Activated T-helper 2 cell treated with anti-CD3 and anti-CD28 coated beads, Interferon-gamma antibody, Interleukin-2, Interleukin-4, amounts not matched to agents 10 μg/mL and 5 μg/mL and 100 μg/mL, durations not matched to agents 14 hours and 24 hours and 36 hours (primary cell): ENCODE results near the gene DYNAP. TPM values are rescaled to one million over a fixed set of nuclear protein-coding genes. Genes with fewer than 3 reads are reported as not detected.

Experiments used
- DNase-seq: peaks from one replicate; pipeline ENCODE4 v3.0.0; 2021; ENCODE audit warnings: low spot score
- H3K27ac Mint-ChIP-seq: one replicate; pipeline ENCODE4 v1.8.0; 2021; ENCODE audit warnings: mixed read lengths
- H3K27me3 Mint-ChIP-seq: one replicate; pipeline ENCODE4 v1.8.0; 2021; ENCODE audit warnings: low read depth, mixed read lengths
- H3K36me3 Mint-ChIP-seq: one replicate; pipeline ENCODE4 v1.8.0; 2021; ENCODE audit warnings: low read depth, mixed read lengths
- H3K4me1 Mint-ChIP-seq: one replicate; pipeline ENCODE4 v1.8.0; 2021; ENCODE audit warnings: low read depth, mixed read lengths
- H3K4me3 Mint-ChIP-seq: one replicate; pipeline ENCODE4 v1.8.0; 2021; ENCODE audit warnings: low read depth, mild to moderate bottlenecking, moderate library complexity, mixed read lengths
- H3K9me3 Mint-ChIP-seq: one replicate; pipeline ENCODE4 v1.8.0; 2021; ENCODE audit warnings: mixed read lengths
- intact Hi-C: fragments of 100-400 bp; cut with micrococcal nuclease; formaldehyde crosslinking; loops from one replicate; pipeline ENCODE4 v1.15.1; 2023
- total RNA-seq: library from RNA; stranded (reverse); gene quantifications from 2 replicates; pipeline ENCODE4 v1.2.3, GENCODE V29; 2022

DYNAP gene
- total RNA-seq, 1 donor from 2014 or later = not detected

DNA sequence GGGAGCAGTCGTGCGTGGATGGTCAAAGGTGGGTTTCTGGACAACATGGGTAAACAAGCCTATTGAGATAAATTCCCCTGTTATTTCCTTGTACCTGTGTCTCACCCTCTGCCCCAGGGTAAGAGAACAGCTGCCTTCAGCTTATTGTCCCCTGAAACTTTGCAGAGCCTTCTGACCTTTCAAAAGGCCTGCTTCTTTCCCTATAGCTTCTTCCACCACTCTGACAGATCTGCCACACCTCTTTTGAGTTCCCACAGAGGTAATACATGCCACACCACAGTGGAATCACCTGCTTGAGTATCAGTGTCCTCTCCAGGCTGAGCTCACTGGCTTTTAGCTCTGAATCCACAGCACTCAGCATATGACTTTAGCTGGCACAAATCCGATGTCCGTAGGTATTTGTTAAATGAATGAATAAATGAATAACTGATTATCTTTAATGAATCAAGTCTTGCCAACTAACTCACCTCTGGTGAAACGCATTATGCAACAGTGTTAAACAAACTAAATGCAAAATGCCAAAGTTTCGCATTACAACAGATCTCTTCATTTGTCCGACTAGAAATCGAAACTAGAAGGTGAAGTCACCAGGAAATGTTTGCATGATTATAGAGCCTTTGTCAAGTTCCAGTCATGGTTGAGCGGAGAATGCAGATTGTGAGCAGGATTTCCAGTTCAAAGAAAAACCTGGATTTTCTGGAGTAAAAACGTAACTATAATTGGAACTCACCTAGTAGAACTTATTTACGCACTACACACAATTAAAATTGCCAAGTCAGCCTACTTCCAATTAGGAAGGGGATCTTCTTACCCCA lies 16.4 kb downstream of the DYNAP start:
- H3K27ac Mint-ChIP-seq = no peak overlapping the region
- no peak overlapping the region for H3K4me3 Mint-ChIP-seq
- no peaks in the 10 kb centered on the region for H3K9me3 Mint-ChIP-seq
- no peak for DNase-seq
- no peaks in the 10 kb centered on the region for H3K27me3 Mint-ChIP-seq
- intact Hi-C loops = no loop called here
- H3K36me3 Mint-ChIP-seq = no peaks in the 10 kb centered on the region
- peaks cover 2% of the 10 kb centered on the region for H3K4me1 Mint-ChIP-seq

DNA sequence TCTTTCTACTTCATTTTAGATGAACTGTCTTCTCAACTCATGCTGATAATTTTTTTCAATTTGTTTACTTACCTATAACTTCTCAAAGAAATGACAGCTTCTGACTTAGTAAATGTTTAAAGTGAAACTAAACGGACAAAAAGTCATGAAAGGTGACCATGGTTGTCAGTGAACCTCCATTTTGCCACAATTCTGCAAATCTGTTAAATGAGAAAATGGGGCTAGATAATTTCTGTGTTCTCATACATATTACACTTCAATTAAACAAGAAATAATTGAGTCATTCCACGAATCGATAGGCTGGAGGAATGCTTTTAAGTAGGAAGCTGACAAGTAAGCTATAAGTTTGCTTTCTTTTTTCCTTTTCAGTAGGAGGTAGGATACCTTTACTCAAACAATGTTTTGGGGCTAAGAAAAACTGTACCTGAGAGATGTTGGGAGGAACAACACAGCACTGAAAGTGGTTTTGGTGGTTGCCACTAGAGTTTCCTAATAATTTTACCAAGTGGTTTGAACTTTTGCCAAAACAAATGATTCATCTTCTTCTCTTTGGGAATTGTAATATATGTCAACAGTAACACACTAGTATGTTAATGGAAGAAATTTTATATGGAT lies 17.1 kb downstream of the DYNAP start:
- intact Hi-C loops = no loop called here
- H3K27ac Mint-ChIP-seq = no peak overlapping the region
- H3K4me1 Mint-ChIP-seq = peaks cover 2% of the 10 kb centered on the region
- no peaks in the 10 kb centered on the region for H3K36me3 Mint-ChIP-seq
- DNase-seq = no peak
- no peak overlapping the region for H3K4me3 Mint-ChIP-seq
- no peaks in the 10 kb centered on the region for H3K9me3 Mint-ChIP-seq
- no peaks in the 10 kb centered on the region for H3K27me3 Mint-ChIP-seq

DNA sequence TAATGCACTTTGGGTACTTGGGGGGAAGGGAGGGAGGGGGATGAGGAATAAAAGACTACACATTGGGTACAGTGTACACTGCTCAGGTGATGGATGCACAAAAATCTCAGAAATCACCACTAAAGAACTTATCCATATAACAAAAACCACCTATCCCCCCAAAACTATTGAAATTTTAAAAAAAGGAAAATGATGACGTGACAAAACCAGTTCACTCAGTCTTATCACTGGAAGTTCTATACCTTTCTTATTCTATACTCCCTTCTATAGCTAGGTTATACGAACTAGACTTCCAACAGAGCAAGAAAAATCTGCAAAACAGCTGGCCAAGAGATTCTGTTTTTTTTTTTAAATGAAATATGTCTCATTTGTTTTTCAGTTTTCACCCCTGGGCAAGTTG lies 20.8 kb downstream of the DYNAP start:
- H3K9me3 Mint-ChIP-seq = no peaks in the 10 kb centered on the region
- H3K36me3 Mint-ChIP-seq = no peaks in the 10 kb centered on the region
- no peak overlapping the region for H3K27ac Mint-ChIP-seq
- H3K4me1 Mint-ChIP-seq = peaks cover 12% of the 10 kb centered on the region
- H3K4me3 Mint-ChIP-seq = no peak overlapping the region
- no peak for DNase-seq
- intact Hi-C loops = no loop called here
- no peaks in the 10 kb centered on the region for H3K27me3 Mint-ChIP-seq

DNA sequence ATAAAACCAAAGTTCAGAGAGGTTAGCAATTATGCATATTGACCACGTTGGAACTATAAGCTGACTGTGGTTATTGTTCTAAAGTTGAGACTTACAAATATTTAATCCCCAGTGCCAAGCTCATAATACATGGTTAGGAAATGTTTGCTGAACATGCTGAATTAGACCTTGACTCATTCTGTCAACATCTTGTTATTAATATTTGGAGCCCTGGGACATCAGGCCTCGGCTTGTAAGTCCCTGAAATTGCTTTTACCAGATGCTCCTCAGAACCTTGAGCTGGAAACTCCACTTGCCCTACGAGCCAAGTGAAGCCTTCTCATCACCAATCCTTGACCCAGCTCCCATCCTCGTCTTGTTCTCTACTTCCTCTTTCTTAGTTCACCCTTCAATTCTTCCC lies 21.2 kb downstream of the DYNAP start:
- no peaks in the 10 kb centered on the region for H3K27me3 Mint-ChIP-seq
- no peak overlapping the region for H3K27ac Mint-ChIP-seq
- no peaks in the 10 kb centered on the region for H3K9me3 Mint-ChIP-seq
- no peak overlapping the region for H3K4me3 Mint-ChIP-seq
- H3K36me3 Mint-ChIP-seq = no peaks in the 10 kb centered on the region
- H3K4me1 Mint-ChIP-seq = peaks cover 13% of the 10 kb centered on the region
- intact Hi-C loops = no loop called here
- no peak for DNase-seq

DNA sequence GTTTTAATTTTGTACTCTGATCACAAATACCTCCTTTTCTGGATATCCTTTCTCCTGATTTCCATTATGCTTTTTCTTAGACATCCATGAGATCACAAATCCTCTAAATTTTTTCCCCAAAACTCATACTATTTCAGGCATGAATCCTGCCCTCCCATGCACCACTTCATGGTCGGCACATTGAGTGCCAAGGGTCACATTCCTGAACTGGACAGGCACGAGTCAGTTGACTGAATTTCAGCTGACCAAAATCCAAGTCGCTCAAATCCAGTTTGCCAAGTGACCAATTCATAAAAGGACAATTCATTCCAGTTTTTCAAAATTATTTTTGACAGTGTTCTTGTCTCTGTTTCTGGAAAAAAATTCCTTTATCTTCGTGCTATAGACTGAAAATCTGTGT lies 22.1 kb downstream of the DYNAP start:
- no peak overlapping the region for H3K27ac Mint-ChIP-seq
- no peaks in the 10 kb centered on the region for H3K27me3 Mint-ChIP-seq
- H3K4me3 Mint-ChIP-seq = no peak overlapping the region
- no peaks in the 10 kb centered on the region for H3K36me3 Mint-ChIP-seq
- H3K4me1 Mint-ChIP-seq = peaks cover 11% of the 10 kb centered on the region
- no peak for DNase-seq
- intact Hi-C loops = no loop called here
- no peaks in the 10 kb centered on the region for H3K9me3 Mint-ChIP-seq

DNA sequence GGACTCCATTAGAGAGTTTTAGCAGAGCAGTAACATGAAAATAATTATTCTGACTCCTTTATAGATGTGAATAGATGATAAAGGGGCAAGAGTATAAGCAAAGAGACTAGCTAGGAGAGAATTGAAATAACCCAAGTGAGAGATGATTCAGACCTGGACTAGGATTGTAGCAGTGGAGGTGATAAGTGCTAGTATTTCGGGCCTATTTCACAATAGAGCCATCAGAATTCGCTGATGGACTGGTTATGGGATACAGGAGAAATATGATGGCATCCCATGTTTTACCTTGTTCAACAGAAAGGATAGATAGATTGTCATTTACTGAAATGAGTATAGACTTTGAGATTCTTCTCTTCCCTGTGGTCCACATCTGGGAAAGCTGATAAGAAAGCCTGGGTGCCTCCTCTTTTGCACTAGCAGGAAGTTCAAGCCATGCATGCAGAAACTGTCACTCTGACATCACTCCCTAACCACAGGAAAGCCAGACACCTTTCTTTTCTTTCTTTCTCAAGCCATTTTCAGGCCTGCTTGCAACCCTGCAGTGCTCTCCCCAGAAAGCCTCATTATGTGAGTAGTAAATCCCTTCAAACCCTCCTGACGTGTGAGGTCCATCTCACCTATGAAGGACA lies 25.3 kb downstream of the DYNAP start:
- H3K9me3 Mint-ChIP-seq = no peaks in the 10 kb centered on the region
- intact Hi-C loops = no loop called here
- H3K4me3 Mint-ChIP-seq = no peak overlapping the region
- no peak overlapping the region for H3K27ac Mint-ChIP-seq
- H3K36me3 Mint-ChIP-seq = no peaks in the 10 kb centered on the region
- no peak for DNase-seq
- H3K4me1 Mint-ChIP-seq = peaks cover 11% of the 10 kb centered on the region
- H3K27me3 Mint-ChIP-seq = no peaks in the 10 kb centered on the region

DNA sequence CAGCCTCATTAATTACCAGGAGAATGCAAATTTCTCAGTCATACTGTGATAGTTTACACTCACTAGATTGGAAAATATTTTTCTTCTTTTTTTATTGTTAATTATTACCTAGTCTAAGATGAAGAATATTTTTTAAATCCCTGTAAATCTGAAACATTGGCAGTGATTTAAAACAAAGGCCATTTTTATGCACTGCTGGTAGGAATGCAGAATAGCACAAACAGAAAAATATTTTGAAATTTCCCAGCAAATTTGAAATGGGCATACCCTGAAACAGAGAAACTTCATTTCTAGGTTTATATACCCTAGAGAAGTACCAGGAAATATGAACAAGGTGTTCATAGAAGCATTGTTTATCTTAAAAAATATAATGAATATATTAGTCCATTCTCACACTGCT lies 31.0 kb downstream of the DYNAP start:
- no peak for DNase-seq
- H3K4me1 Mint-ChIP-seq = no peaks in the 10 kb centered on the region
- H3K9me3 Mint-ChIP-seq = no peaks in the 10 kb centered on the region
- intact Hi-C loops = no loop called here
- no peak overlapping the region for H3K4me3 Mint-ChIP-seq
- H3K36me3 Mint-ChIP-seq = no peaks in the 10 kb centered on the region
- no peaks in the 10 kb centered on the region for H3K27me3 Mint-ChIP-seq
- no peak overlapping the region for H3K27ac Mint-ChIP-seq

DNA sequence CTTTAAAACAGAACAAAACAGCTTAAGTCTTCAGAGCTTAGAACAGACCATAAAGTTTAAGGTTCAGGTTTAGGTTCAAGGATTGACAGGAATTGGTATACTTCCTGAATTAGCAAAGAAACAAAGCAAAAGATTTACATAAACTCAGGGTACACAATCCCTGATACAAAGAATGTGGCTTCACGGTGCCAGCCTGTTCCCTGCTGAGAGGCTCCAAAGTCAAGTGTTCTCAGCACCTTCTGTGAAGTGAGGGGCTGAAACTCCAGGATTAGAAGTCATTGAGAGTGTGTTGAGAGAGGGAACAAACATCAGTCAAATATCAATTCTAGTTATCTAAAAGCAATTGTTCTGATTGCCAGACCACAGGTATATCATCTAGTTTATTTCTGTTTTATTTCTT lies 35.7 kb downstream of the DYNAP start:
- H3K4me3 Mint-ChIP-seq = no peak overlapping the region
- no peaks in the 10 kb centered on the region for H3K27me3 Mint-ChIP-seq
- no peak for DNase-seq
- no peaks in the 10 kb centered on the region for H3K9me3 Mint-ChIP-seq
- H3K36me3 Mint-ChIP-seq = no peaks in the 10 kb centered on the region
- intact Hi-C loops = no loop called here
- H3K4me1 Mint-ChIP-seq = no peaks in the 10 kb centered on the region
- no peak overlapping the region for H3K27ac Mint-ChIP-seq

DNA sequence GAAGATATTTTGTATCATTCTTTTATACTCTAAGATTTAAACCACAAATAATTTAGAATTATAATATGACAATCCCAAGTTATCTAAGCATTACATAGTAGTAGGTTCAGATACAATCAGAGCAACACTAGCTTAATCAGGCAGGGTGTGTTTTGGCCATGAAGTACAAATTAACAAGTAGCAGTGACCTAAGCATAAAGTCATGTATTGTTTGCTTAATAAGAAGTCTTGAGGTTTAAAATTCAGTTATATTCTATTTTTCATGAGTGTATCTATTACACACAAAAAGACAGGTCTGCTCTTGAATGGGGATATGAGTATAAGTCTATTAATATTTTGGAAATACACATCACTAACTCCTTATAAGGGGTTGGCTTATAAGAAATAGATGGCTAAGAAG lies 39.9 kb downstream of the DYNAP start:
- DNase-seq = no peak
- no peaks in the 10 kb centered on the region for H3K4me1 Mint-ChIP-seq
- no peak overlapping the region for H3K27ac Mint-ChIP-seq
- H3K4me3 Mint-ChIP-seq = no peak overlapping the region
- no peaks in the 10 kb centered on the region for H3K9me3 Mint-ChIP-seq
- intact Hi-C loops = no loop called here
- no peaks in the 10 kb centered on the region for H3K36me3 Mint-ChIP-seq
- H3K27me3 Mint-ChIP-seq = no peaks in the 10 kb centered on the region

DNA sequence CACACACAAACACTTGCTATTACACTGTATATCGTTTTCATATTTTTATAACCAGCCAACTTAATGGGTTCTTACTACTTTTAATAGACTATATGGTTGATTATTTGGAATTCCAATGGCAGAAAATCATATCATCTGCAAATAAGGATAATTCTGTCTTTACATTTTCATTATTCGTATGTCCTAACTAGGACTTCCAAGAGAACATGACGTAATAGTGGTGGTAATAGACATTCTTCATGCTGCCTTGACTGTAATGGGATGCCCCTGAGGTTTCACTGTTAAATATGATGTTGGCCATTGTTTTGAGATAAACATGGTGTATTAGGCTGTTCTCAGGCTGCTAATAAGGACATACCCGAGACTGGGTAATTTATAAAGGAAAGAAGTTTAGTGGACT lies 45.2 kb downstream of the DYNAP start:
- Mint-ChIP-seq H3K27ac (no peak overlapping the region), H3K27me3 (no peaks in the 10 kb centered on the region), H3K4me3 (no peak overlapping the region), H3K9me3 (no peaks in the 10 kb centered on the region), H3K4me1 (no peaks in the 10 kb centered on the region), H3K36me3 (no peaks in the 10 kb centered on the region)
- intact Hi-C loops = no loop called here
- no peak for DNase-seq

DNA sequence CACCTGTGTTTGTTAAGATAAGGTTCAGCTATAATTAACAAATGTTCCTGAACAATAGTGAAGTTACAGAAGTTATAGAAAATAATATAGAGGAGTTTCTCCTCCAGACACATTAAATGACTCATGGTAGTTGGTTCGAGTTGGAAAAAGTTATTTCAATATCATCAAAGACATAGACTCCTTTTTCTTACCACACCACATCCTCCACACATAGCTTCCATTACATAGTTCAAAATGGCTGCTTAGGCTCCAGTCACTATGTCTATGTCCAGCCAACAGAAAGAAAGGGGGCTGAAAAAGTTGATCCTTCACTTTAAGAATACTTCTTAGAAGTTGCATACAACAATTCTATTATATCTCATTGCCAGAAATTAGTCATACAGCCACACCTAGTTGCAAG lies 50.7 kb downstream of the DYNAP start:
- Mint-ChIP-seq H3K27me3 (peaks cover 5% of the 10 kb centered on the region), H3K4me3 (no peak overlapping the region), H3K27ac (no peak overlapping the region), H3K36me3 (no peaks in the 10 kb centered on the region), H3K9me3 (no peaks in the 10 kb centered on the region), H3K4me1 (no peaks in the 10 kb centered on the region)
- intact Hi-C loops = no loop called here
- DNase-seq = no peak

DNA sequence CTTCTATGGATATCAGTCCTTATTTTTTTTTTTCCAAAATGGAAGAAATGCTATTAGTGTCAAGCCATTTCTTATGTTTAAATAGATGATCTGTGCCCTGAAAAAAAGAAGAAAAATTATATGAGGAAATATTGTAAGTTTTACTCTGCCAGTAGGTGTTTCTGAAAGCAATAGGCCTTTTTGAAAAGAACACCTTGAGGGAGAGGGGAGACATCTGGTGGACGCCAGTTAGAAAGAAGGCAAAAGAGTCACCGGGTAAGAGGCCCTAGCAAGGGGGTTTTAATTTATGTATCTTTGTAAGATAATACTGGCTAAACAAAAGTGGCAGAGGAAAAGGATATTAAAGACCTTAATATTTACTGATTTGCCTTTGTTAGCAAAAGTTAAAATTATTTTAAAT lies 56.1 kb downstream of the DYNAP start:
- intact Hi-C loops = no loop called here
- Mint-ChIP-seq H3K9me3 (no peaks in the 10 kb centered on the region), H3K4me3 (no peak overlapping the region), H3K27me3 (peaks cover 8% of the 10 kb centered on the region), H3K4me1 (no peaks in the 10 kb centered on the region), H3K36me3 (no peaks in the 10 kb centered on the region), H3K27ac (no peak overlapping the region)
- no peak for DNase-seq
